ENCODE measurements around the gene TP63. TPM values are rescaled to one million over a fixed set of nuclear protein-coding genes. Genes with fewer than 3 reads are reported as not detected.

The TP63 gene
- total RNA-seq, 4 donors from 2014 or later = not detected

DNA sequence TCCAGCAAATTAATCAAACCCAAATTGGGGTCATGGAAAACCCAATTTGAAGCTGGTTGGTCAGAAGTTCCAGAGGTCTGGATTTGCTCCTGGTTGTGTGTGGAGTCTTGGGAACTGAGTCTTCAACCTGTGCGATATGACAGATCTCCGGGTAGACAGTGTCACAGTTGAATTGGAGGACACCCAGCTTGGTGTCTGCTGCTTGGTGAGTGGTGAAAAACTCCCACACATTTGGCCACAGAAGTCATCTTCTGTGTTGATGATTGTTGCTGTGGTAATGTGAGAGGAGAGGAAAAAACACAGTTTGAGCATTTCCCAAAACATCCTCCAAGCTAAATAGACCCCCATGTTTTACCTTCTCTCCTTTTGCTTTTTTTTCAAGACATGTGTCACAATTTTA is 218.1 kb downstream of the TP63 start:
- no peaks in the 10 kb centered on the region for H3K27me3 ChIP-seq
- H3K9me3 ChIP-seq = no peaks in the 10 kb centered on the region
- no peak for TF ChIP-seq POLR2AphosphoS5 (IDR thresholded peaks at IDR 0.05)
- no peak for TF ChIP-seq EP300 (IDR thresholded peaks at IDR 0.05; ENCODE audit: low read depth)
- TF ChIP-seq POLR2A (IDR thresholded peaks at IDR 0.05) = no peak
- TF ChIP-seq, protein P1, sequence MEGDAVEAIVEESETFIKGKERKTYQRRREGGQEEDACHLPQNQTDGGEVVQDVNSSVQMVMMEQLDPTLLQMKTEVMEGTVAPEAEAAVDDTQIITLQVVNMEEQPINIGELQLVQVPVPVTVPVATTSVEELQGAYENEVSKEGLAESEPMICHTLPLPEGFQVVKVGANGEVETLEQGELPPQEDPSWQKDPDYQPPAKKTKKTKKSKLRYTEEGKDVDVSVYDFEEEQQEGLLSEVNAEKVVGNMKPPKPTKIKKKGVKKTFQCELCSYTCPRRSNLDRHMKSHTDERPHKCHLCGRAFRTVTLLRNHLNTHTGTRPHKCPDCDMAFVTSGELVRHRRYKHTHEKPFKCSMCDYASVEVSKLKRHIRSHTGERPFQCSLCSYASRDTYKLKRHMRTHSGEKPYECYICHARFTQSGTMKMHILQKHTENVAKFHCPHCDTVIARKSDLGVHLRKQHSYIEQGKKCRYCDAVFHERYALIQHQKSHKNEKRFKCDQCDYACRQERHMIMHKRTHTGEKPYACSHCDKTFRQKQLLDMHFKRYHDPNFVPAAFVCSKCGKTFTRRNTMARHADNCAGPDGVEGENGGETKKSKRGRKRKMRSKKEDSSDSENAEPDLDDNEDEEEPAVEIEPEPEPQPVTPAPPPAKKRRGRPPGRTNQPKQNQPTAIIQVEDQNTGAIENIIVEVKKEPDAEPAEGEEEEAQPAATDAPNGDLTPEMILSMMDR (IDR thresholded peaks at IDR 0.05) = no peak
- no peak overlapping the region for H3K4me3 ChIP-seq
- in situ Hi-C loops (cut with MboI; ENCODE audit: low pct_ligation_motif_present in 1 of 4, low pct_unique_long_range_greater_than_20kb in 1 of 4, low sequenced_read_pairs in 3 of 4) = no loop called here
- no peaks in the 10 kb centered on the region for H3K36me3 ChIP-seq
- DNase-seq = no peak
- H3K27ac ChIP-seq = no peak overlapping the region
- intact Hi-C loops (cut with DNase I; ENCODE audit: low total_unique reads) = no loop called here
- 94% methylated on average over 2 of the region's 2 CpGs; no CpG with 5 or more reads in 1 of the 2 donors for WGBS, 2 donors (ENCODE audit: low coverage in 1 of 2)
- H3K4me1 ChIP-seq = no peaks in the 10 kb centered on the region

DNA sequence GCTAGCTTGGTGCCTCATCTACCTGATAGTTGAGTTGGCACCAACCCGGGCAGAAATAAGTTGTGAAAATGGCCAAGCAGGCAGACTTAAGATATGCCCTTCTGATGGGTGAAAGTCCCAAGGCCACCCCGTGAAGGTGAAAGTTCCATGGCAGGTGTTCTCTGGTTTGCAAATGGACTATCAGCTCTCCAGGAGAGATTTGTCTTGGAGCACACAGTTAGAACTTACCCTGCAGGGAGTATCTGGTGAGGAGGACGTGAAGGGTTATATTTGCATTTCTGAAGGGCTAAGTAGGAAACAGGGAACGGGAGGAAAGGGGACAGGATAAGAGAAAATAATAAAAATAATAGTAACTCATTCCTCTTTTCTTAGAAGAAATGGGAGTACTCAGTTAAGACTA is 220.5 kb downstream of the TP63 start:
- no peak overlapping the region for H3K4me3 ChIP-seq
- no peak for DNase-seq
- in situ Hi-C loops (cut with MboI; ENCODE audit: low pct_ligation_motif_present in 1 of 4, low pct_unique_long_range_greater_than_20kb in 1 of 4, low sequenced_read_pairs in 3 of 4) (no loop called here), intact Hi-C loops (cut with DNase I; ENCODE audit: low total_unique reads) (no loop called here)
- TF ChIP-seq, protein P1 (IDR thresholded peaks at IDR 0.05) = no peak
- TF ChIP-seq POLR2AphosphoS5 (IDR thresholded peaks at IDR 0.05) (no peak), EP300 (IDR thresholded peaks at IDR 0.05; ENCODE audit: low read depth) (no peak)
- no peaks in the 10 kb centered on the region for H3K4me1 ChIP-seq
- no peak overlapping the region for H3K27ac ChIP-seq
- no peaks in the 10 kb centered on the region for H3K36me3 ChIP-seq
- H3K27me3 ChIP-seq = no peaks in the 10 kb centered on the region
- WGBS, 2 donors (ENCODE audit: low coverage in 1 of 2) = 70 to 75% methylated on average over 1 to 4 of the region's 4 CpGs
- no peaks in the 10 kb centered on the region for H3K9me3 ChIP-seq

DNA sequence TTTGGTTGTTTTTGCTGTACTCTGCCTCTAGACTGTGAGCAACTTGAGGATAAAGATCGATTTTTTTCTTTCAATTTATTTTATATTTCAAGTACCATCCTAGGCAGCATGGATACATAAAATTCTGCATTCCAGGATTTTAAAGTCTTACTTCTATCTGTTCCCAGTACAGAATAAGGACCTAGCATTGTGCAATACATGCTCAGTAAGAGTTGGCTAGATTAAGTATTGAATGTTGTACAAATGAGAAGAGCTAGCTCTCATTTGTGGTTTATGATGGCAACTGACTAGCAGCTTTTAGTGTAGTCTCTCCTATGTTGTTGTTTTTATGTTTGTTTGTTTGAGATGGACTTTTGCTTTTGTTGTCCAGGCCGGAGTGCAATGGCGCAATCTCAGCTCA is 222.7 kb downstream of the TP63 start:
- in situ Hi-C loops (cut with MboI; ENCODE audit: low pct_ligation_motif_present in 1 of 4, low pct_unique_long_range_greater_than_20kb in 1 of 4, low sequenced_read_pairs in 3 of 4) (no loop called here), intact Hi-C loops (cut with DNase I; ENCODE audit: low total_unique reads) (no loop called here)
- Histone ChIP-seq H3K27me3 (no peaks in the 10 kb centered on the region), H3K36me3 (no peaks in the 10 kb centered on the region), H3K4me1 (no peaks in the 10 kb centered on the region), H3K4me3 (no peak overlapping the region), H3K9me3 (no peaks in the 10 kb centered on the region), H3K27ac (no peak overlapping the region)
- no peak for DNase-seq
- 87 to 94% methylated on average over 3 of the region's 3 CpGs for WGBS, 2 donors (ENCODE audit: low coverage in 1 of 2)
- no peak for TF ChIP-seq POLR2AphosphoS5 (IDR thresholded peaks at IDR 0.05)
- TF ChIP-seq, protein P1 (IDR thresholded peaks at IDR 0.05) = no peak
- no peak for TF ChIP-seq EP300 (IDR thresholded peaks at IDR 0.05; ENCODE audit: low read depth)
- TF ChIP-seq POLR2A (IDR thresholded peaks at IDR 0.05) = no peak

DNA sequence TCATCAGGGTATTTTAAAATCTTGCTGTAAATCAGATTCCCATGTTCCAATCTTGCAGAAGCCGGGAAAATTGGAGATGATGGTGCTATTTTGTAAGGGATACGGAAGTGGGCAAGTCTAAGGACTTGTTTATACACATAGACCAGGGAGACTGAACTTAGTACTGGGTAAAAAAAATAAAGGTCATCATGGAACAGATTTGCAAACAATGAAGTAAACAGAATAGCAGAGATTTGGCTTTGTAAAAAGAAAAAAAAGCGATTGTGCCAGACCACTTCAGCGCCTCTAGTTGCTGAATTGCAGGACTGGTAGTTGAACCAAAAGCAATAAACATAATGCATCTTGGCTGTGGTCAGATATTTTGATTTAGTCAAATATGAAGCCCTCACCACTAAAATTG is 229.1 kb downstream of the TP63 start:
- Histone ChIP-seq H3K27ac (no peak overlapping the region), H3K36me3 (no peaks in the 10 kb centered on the region), H3K4me1 (no peaks in the 10 kb centered on the region), H3K9me3 (no peaks in the 10 kb centered on the region), H3K4me3 (no peak overlapping the region), H3K27me3 (no peaks in the 10 kb centered on the region)
- no peak for DNase-seq
- WGBS, 2 donors (ENCODE audit: low coverage in 1 of 2) = 86 to 87% methylated on average over 4 of the region's 4 CpGs
- intact Hi-C loops (cut with DNase I; ENCODE audit: low total_unique reads) (no loop called here), in situ Hi-C loops (cut with MboI; ENCODE audit: low pct_ligation_motif_present in 1 of 4, low pct_unique_long_range_greater_than_20kb in 1 of 4, low sequenced_read_pairs in 3 of 4) (no loop called here)
- TF ChIP-seq EP300 (IDR thresholded peaks at IDR 0.05; ENCODE audit: low read depth) (no peak), POLR2AphosphoS5 (IDR thresholded peaks at IDR 0.05) (no peak)
- TF ChIP-seq, protein P1 (IDR thresholded peaks at IDR 0.05) = no peak
